Small intestine (tissue), 7 donors: ENCODE results near the gene PDGFD. TPM values are rescaled to one million over a fixed set of nuclear protein-coding genes. Genes with fewer than 3 reads are reported as not detected.

ENCODE experiments used
- DNase-seq, 2 donors: peaks; one replicate each; pipeline versions ENCODE4 v3.0.0 to v3.0.0-alpha.2; 2013
- FAIRE-seq: peaks from 2 replicates; lab custom pipeline; 2012; peaks lifted over from hg19 to GRCh38; lab: Jason Lieb, UNC
- H3K27ac ChIP-seq, 3 donors: one replicate each; pipeline ENCODE4 v1.5.1; 2013; ENCODE audit warnings: low read length in 2 of 3, mild to moderate bottlenecking in 2 of 3, control low read depth in 1 of 3, inconsistent platforms in 1 of 3, low read depth in 1 of 3, moderate library complexity in 1 of 3
- H3K27me3 ChIP-seq, 3 donors: one replicate each; pipeline ENCODE4 v1.6.1; 2013; ENCODE audit warnings: low read length in 3 of 3, inconsistent platforms in 1 of 3; ENCODE audit not compliant: control insufficient read depth in 3 of 3, insufficient read depth in 3 of 3
- H3K36me3 ChIP-seq, 3 donors: one replicate each; pipeline ENCODE4 v1.6.1; 2013; ENCODE audit warnings: low read length in 3 of 3, inconsistent platforms in 1 of 3, low read depth in 1 of 3, mild to moderate bottlenecking in 1 of 3, moderate library complexity in 1 of 3; ENCODE audit not compliant: control insufficient read depth in 3 of 3, insufficient read depth in 2 of 3
- H3K4me1 ChIP-seq, 3 donors: one replicate each; pipeline ENCODE4 v1.6.1; 2013; ENCODE audit warnings: low read length in 2 of 3, inconsistent platforms in 1 of 3, low read depth in 1 of 3, mild to moderate bottlenecking in 1 of 3, moderate library complexity in 1 of 3; ENCODE audit not compliant: control insufficient read depth in 3 of 3, insufficient read depth in 2 of 3
- H3K4me3 ChIP-seq, 3 donors: one replicate each; pipeline ENCODE4 v1.5.1; 2013; ENCODE audit warnings: low read length in 3 of 3, control low read depth in 1 of 3, inconsistent platforms in 1 of 3, low read depth in 1 of 3, mild to moderate bottlenecking in 1 of 3, moderate library complexity in 1 of 3
- H3K9me3 ChIP-seq, 2 donors: one replicate each; pipeline ENCODE4 v1.6.1; 2013; ENCODE audit warnings: low read depth in 1 of 2, low read length in 1 of 2; ENCODE audit not compliant: control insufficient read depth in 2 of 2, insufficient read depth in 1 of 2
- WGBS, 3 donors: extraction: QIAGEN DNeasy Blood & Tissue Kit; methylation state at CpG; one replicate each; pipeline ENCODE4 v1.1.7; 2013; 5-methylcytosine and 5-hydroxymethylcytosine counted together
- polyA plus RNA-seq, 4 donors: library from polyadenylated mRNA; stranded (reverse) in 3 of 4; unstranded in 1 of 4; fragments of 200-250 nt in 3 of 4; fragments of 120-200 nt in 1 of 4; gene quantifications; one replicate each; pipeline versions ENCODE4 v1.2.1 to v1.2.3, GENCODE V29; 2013
- donor health status: healthy with polysubstance abuse.
- donor health status: control.
- donor health status: control.
- donor health status: Bipolar disorder and iron deficiency.
- donor health status: healthy.

Gene PDGFD
- polyA plus RNA-seq, 4 donors, result 0.81 to 20.0 (median 3.5) TPM; not detected in 1

DNA sequence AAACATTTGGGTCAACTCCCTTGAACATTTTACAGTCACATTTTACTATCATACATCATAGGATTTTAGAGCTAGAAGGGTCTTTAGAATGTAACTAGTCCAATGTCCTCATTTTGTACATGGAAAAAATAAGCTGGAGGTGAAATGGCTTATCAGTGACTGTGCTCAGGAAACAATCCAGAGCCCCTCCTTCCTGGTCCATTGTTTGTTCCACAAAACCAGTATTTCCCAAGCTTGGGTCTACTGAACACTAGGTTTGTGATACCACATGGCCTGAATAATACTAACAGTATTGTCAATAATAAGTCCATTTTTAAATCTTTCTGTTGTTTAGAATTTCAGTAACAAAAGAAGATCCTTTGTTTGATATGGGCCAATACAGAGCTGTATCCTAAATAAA, 27.1 kb downstream of the PDGFD start:
- no peaks in the 10 kb centered on the region for H3K9me3 ChIP-seq
- no peak overlapping the region for H3K4me3 ChIP-seq
- peaks cover 0 to 2% (median 0%) of the 10 kb centered on the region in 3 donors for H3K4me1 ChIP-seq
- FAIRE-seq, result no peak
- DNase-seq, result no peak
- no peaks in the 10 kb centered on the region for H3K27me3 ChIP-seq
- H3K27ac ChIP-seq, result no peak overlapping the region
- H3K36me3 ChIP-seq, result no peaks in the 10 kb centered on the region

DNA sequence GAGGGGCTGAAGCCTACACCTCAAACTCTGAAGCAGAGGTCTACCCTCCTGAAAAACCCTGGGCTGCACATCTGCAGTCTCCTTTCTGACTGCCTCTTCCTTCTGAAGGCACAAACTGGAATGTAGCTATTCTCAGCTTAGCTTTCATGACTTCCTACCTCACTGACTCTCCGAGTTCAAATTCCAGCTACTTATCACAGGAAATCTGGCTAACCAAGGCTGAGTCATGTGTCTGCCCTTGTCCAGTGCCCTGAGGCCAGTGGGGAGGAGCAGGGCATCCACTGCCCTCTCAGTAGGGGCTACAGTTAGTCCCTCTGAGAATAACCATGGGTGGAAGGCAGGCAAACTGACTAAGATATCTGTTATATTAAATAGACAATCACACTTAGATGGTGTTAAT, 29.2 kb downstream of the PDGFD start:
- FAIRE-seq (no peak), DNase-seq (peak in 1 of 2 donors; percentile 44)
- Histone ChIP-seq H3K4me3 (no peak overlapping the region), H3K9me3 (no peaks in the 10 kb centered on the region), H3K27me3 (no peaks in the 10 kb centered on the region), H3K36me3 (no peaks in the 10 kb centered on the region), H3K27ac (no peak overlapping the region), H3K4me1 (peaks cover 0 to 2% (median 0%) of the 10 kb centered on the region in 3 donors)
- 35 to 55% (median 37%) methylated on average over 1 of the region's 1 CpG for WGBS, 3 donors

- peaks cover 0 to 2% (median 0%) of the 10 kb centered on the region in 3 donors for H3K4me1 ChIP-seq
- FAIRE-seq (no peak), DNase-seq (no peak)
- WGBS, 3 donors, result 82 to 86% (median 82%) methylated on average over 1 of the region's 1 CpG
- no peaks in the 10 kb centered on the region for H3K9me3 ChIP-seq
- no peak overlapping the region for H3K4me3 ChIP-seq
- H3K36me3 ChIP-seq, result no peaks in the 10 kb centered on the region
- H3K27ac ChIP-seq, result no peak overlapping the region
- no peaks in the 10 kb centered on the region for H3K27me3 ChIP-seq
These were observed 33.8 kb downstream of the PDGFD start for GRCh38 chr11:104130161-104130560.

- Histone ChIP-seq H3K27me3 (no peaks in the 10 kb centered on the region), H3K36me3 (no peaks in the 10 kb centered on the region), H3K4me1 (no peaks in the 10 kb centered on the region), H3K9me3 (no peaks in the 10 kb centered on the region), H3K4me3 (no peak overlapping the region), H3K27ac (no peak overlapping the region)
- DNase-seq (no peak), FAIRE-seq (no peak)
- WGBS, 3 donors, result 60 to 75% (median 72%) methylated on average over 3 of the region's 3 CpGs
These were observed 34.8 kb downstream of the PDGFD start for GRCh38 chr11:104129145-104129544.

DNA sequence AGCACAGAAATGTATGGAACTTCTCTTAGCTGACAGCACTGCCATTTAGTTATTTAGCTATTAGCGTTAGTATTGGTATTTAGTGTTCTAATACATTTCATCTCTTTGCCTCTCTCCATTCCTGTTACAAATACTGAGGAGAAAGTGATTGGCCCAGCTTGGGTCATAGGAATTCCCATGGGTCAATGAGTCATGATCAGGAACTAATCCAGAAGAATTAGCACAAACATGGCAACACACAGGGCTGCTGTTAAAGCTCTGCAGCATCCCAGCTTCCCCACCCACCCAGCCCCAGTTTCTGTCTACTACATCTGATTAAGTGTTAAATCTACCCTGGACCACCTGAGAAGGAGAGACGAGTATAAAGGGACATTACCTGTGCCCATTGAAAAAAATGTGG, 36.1 kb downstream of the PDGFD start:
- Histone ChIP-seq H3K4me3 (no peak overlapping the region), H3K36me3 (no peaks in the 10 kb centered on the region), H3K4me1 (no peaks in the 10 kb centered on the region), H3K9me3 (no peaks in the 10 kb centered on the region), H3K27me3 (no peaks in the 10 kb centered on the region), H3K27ac (no peak overlapping the region)
- DNase-seq (no peak), FAIRE-seq (no peak)
- WGBS, 3 donors, result 81 to 94% (median 84%) methylated on average over 2 of the region's 2 CpGs

GRCh38 chr11:104126464-104126863, 37.5 kb downstream of the PDGFD start:
- H3K4me3 ChIP-seq, result no peak overlapping the region
- DNase-seq (no peak), FAIRE-seq (no peak)
- no peaks in the 10 kb centered on the region for H3K4me1 ChIP-seq
- H3K36me3 ChIP-seq, result no peaks in the 10 kb centered on the region
- 64 to 76% (median 69%) methylated on average over 1 of the region's 1 CpG for WGBS, 3 donors
- H3K27me3 ChIP-seq, result no peaks in the 10 kb centered on the region
- H3K9me3 ChIP-seq, result peaks cover 0 to 3% of the 10 kb centered on the region in 2 donors
- H3K27ac ChIP-seq, result no peak overlapping the region

- Histone ChIP-seq H3K36me3 (no peaks in the 10 kb centered on the region), H3K27me3 (no peaks in the 10 kb centered on the region), H3K4me3 (no peak overlapping the region), H3K4me1 (peaks cover 0 to 4% (median 0%) of the 10 kb centered on the region in 3 donors), H3K27ac (no peak overlapping the region), H3K9me3 (peaks cover 0 to 3% of the 10 kb centered on the region in 2 donors)
- FAIRE-seq (no peak), DNase-seq (no peak)
- 54 to 67% (median 56%) methylated on average over 1 of the region's 1 CpG for WGBS, 3 donors
These were observed 39.0 kb downstream of the PDGFD start for GRCh38 chr11:104124979-104125378.

GRCh38 chr11:104122836-104123235, 41.1 kb downstream of the PDGFD start:
- Histone ChIP-seq H3K36me3 (no peaks in the 10 kb centered on the region), H3K4me3 (no peak overlapping the region), H3K4me1 (peaks cover 0 to 4% (median 0%) of the 10 kb centered on the region in 3 donors), H3K9me3 (peaks cover 0 to 3% of the 10 kb centered on the region in 2 donors), H3K27ac (no peak overlapping the region), H3K27me3 (no peaks in the 10 kb centered on the region)
- no peak for DNase-seq
- no peak for FAIRE-seq
- WGBS, 3 donors, result 42 to 55% (median 52%) methylated on average over 2 of the region's 2 CpGs

DNA sequence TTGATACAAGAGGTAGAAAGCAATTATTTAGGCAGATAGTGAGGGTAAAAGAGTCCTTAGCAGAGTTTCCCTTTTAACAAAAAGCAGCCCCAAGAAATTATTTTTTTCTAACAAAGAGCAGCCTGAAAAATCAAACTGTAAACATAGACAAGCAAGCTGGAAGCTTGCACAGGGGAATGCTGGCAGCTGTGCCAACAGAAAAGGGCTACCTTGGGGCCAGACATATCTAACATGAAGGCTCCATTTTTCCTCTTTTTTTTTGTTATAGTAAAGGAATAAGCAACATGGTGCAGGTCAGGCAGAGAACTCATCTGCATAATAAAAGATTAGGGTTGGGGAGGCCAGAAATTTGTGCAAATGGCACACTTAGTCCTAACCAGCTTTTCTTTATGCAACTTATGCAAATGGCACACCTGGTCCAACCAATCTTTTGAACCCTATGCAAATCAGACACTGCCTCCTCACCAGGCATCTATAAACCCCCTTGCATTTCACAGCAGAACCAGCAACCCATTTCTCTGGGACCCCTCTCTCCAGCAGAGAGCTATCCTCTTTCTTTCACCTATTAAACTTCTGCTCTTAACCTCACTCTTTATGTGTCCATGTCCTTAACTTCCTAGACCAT, 41.8 kb downstream of the PDGFD start:
- H3K4me3 ChIP-seq, result no peak overlapping the region
- FAIRE-seq, result no peak
- no peak overlapping the region for H3K27ac ChIP-seq

More for the DNA sequence above, 41.8 kb downstream of the PDGFD start:
- Histone ChIP-seq H3K36me3 (no peaks in the 10 kb centered on the region), H3K27me3 (no peaks in the 10 kb centered on the region), H3K9me3 (peaks cover 0 to 3% of the 10 kb centered on the region in 2 donors), H3K4me1 (peaks cover 0 to 4% (median 0%) of the 10 kb centered on the region in 3 donors)
- no peak for DNase-seq
